Hematopoietic multipotent progenitor cell (in vitro differentiated cells): ENCODE measurements around the gene ATP5PB. TPM values are rescaled to one million over a fixed set of nuclear protein-coding genes. Genes with fewer than 3 reads are reported as not detected.

Experiments
- DNase-seq, 3 donors: peaks; one replicate each; pipeline ENCODE4 v3.0.0-alpha.2; 2011 to 2015; ENCODE audit warnings: low read depth in 2 of 3, low spot score in 2 of 3
- total RNA-seq: library from RNA; depleted of rRNA; stranded (reverse); fragments of >200 nt; gene quantifications from one replicate; pipeline ENCODE4 v1.2.3, GENCODE V29; 2012

ATP5PB gene
- total RNA-seq, 1 donor, result 176 TPM

DNA sequence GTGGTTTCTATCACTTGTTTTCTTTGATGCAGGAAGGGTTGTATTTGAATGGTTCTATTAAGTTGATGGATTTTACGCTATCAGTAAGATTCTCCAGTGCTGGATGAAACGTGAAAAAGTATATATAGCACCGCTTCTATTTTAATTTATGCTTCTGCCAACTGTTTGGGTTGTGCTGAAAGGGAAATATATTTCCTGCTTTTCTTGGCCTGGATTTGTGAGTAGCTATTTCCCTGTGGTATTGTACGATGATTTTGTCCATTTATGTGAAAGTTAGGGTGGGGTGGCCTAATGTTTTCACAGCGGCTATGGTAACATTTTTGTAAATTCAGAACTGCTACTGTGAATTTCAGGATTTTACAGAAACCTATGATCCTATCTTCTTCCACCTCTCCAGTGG, 24.8 kb downstream of the ATP5PB start:
- DNase-seq, result no peak

DNA sequence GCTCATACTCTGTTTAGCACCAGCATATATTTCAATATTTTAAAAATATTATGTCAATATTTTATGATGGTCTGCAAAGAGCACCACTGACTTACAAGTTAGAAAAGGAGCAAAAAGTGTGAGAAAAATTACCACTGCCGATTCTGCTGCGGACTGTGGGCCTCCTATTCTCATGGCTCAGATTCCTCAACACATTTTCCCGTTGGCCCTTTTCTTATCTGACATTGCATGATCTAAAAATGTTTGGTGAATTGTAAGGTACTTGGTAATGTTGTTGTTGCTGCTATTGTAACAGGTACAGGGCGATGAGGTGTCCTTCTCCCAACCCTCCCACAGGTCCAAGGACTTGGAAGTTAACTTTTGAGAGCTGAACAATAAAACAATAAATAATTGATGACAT, 25.3 kb downstream of the ATP5PB start:
- no peak for DNase-seq

DNA sequence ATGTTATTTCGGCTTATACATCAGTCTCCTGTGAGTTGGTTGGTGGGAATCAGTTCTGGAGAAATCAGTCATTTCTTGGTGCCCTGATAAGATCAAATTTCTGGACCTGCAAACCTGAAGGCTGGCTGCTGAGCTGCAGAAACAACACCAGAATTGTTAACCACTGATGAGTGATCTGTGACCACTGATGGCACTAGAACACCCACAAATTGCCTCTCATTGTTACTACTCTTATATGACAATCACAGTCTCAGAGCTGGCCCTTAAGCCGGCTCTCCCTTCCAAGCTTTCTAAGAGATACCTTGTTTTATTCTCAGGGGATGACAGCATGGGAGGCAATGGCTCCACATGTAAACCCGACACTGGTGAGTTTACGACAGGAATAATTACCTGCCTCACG, 26.4 kb downstream of the ATP5PB start:
- DNase-seq, result no peak

DNA sequence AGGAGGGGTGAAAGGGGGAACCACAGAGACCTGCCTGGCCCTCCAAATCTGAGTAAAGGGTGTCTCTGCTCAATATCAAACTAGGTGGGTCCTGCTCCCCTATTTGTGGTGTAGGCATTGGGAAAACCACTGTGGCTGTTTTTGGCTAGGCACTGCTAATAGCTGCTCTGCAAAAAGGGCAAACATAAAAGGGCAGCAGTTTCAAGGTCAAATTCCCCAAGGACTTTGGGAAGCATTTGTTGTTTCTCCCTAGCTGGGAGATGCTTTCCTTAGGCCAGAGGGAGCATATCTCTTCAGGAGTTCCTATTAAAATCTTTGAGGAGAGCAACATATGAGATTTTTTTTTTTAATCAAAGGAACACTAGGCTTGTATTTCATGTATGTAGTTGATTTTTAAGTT, 26.9 kb downstream of the ATP5PB start:
- DNase-seq, result no peak

DNA sequence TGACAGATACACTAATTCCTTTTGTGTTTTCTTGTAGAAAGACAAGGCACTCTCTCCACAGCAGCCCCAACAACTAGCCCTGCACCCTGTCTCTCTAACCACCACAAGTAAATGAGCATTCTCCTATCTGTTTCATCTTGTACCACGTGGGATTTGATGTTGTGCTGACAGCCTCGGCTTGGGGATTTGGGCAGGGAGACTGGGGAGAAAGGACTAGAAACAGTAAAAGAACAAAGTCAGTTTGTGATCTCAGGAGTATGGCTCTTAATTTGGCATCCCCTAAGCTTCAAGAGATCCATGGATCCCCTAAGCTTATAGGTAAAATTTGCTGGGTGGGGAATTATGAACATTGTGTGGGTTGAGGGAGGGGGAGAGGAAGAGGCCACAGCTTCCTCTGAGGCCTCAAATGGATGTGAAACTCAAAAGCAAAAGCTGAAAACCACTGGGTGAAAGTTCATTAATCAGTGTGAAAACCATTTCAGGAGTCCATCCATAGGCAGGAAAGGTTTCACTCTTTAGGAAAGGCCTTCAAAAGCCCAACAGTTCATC, 27.6 kb downstream of the ATP5PB start:
- peak in 2 of 3 donors; percentile 35 to 58 for DNase-seq

DNA sequence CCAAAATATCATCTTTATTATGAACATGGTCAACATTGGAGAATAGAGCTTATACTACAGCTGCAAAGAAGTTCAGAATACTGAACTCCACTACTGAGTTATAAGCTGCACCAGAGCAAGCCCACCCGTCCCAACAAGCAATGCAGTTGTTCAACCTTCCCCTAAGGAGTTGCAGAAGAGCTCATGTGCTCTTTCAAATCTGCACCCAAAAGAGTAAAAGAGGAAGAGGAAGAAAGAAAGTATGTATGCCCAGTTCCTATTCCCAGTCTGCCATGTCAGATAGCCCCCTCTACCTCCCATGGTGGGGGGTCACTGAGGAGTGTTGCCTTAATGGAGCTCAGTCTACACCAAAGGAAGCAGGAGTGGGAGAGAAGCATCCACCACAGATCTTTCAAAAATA, 31.4 kb downstream of the ATP5PB start:
- DNase-seq, result no peak

DNA sequence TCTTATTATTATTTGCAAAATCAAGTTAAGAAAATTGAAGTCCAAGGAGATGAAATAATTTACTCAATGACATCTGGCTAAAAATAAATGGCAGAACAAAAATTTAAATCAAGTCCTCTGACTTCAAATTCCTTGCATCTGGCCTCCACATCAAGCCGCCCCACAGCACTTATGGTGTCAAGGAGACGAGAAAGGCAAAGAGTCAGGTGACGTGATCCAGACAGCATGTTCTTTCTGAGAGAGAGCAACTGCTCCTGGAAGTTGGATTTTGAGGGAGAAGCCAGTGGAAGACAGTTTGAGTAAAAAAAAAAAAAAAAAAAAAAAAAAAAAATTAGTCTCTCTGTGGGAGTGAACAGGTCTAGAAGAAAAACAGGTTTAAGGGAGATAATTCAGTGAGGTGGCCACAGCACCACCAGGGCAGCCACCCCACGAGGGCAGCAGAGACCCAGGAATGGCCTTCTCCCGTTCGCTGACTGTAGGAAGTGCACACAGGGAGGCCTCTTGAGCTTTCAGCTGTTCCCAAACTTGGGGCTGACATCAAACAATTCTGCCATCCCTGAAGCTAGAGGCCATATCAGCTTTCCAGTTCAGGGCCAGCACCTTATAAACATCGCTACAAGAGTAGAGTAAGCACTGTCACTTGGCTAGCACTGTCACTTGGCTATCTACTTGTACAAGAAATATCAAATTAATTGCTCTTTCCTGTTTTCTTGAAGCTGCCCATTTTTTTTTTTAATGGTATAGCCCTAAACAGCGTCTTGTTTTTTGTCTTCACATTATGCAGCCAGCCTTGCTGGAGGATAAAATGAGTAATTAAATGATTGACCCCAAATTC, 32.3 kb downstream of the ATP5PB start:
- DNase-seq, result peak in 2 of 3 donors; percentile 76 to 80

DNA sequence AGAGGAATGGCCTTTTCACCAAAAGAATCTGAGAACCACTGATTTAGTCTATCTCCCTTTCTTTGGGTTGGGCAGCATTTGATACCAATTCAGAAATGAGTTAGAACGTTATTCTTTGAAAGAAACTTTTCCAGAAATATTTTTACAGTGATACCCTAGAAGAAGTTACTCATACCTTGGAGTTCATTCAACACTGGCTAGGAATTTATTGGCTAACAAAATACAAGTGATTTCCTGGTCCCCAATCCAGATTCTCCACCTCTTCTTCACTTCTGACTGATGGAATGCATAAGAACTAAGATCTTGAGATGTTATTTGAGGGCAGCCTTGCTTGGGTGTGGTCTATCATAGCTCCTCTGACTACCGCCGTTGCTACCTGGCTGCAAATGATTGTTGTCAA, 33.9 kb downstream of the ATP5PB start:
- no peak for DNase-seq

DNA sequence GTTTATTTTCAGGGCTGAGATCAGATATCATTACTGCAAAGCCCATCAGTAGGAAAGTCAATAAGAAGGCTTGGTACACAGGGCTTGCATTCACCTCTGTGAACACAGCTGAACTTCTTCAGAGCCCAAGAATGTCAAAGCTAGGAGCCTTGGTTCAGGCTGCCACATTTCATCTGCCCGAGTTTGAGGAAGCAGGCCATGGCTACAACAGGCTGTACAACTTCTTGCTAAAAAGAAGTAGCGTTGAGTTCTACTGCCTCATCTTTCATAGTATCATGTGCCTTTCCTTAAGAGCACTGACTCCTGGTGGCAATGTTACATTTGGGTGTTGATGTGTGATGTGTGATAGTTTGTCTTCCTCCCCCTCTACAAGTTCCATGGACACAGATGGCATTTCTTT, 34.6 kb downstream of the ATP5PB start:
- DNase-seq, result no peak

DNA sequence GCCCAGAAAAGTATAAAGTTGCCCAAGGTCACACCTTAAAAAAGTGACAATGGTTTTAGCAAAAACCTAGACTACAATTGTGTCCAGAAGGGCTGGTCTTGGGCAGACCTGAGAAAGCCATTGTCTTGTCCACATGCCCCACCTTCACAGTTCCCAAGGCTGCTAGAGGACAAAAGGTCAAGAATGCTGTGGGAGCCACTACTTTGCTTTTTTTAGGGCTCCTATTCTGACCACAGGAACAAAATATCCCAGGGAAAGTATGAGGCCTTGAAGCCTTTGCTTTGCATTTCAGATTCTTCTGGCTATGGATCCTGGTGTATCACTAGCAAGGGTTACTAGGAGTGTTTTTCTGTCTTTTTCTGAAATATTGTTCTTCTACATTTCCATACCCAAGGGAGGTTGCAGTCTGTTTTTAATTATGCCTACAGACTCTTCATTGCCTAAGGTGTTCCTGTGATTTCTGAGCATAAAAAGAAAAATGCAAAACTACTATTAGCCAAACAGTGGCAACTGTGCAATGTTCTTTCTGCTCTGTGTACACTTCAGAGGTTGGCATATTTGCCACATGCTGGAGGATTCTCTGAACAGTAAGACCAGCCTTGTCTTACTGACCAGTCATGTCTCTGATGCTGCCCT, 35.2 kb downstream of the ATP5PB start:
- DNase-seq, result no peak

DNA sequence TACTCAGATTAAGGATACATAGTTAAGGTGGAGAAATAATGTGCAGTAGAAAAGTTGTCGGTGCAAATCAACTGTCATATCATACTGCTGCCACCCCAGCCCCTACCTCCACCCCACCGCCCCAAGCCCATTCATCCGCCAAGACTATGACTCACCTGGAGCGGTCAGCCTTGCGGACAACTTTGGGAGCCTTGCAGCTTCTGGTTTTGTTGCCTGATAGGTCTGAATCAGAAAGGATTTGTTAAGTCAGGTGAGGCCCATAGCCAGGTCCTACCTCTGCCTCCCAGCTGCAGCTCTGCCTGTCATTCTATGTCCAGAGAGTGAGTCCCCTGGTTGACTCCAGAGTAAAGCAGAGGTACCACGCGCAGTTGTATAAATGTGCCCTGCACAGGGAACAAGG, 37.2 kb downstream of the ATP5PB start:
- DNase-seq, result no peak

DNA sequence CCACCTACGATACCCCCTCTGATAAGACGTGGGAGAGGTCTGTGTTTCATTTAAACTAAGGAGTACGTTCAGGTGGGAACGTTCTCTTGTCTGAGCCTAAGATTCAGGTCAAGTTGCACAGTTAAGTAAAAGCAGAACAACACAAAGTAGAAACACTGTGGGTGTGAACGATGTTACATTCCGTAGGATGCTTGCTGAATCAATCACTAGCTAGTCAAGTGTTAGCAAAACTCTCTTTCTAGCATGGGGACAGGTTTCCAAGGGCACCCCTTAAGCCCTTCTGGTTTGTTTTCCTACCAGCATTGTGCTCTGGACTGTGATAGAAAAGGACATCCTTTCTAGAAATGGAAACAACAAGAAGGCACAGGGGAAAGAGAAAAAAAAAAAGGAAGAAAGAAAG, 37.9 kb downstream of the ATP5PB start:
- no peak for DNase-seq

DNA sequence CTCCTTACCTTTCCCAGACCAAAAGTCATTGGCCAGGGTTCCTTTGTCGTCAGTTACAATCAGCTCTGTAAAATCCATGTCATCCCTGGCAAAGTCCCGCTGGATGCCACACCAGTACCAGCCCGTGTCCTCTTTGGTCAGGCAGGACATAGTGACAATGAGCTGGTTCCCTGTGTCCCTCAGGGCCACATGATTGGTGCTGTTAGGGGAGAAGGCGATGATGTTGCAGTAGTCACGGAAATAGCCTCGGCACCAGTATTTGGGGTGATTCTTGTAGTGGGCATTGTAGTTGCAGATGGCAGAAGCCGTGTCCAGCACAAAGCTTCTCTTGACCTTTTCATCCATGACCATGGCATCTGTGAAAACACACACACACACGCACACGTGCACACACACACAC, 39.4 kb downstream of the ATP5PB start:
- DNase-seq, result no peak

DNA sequence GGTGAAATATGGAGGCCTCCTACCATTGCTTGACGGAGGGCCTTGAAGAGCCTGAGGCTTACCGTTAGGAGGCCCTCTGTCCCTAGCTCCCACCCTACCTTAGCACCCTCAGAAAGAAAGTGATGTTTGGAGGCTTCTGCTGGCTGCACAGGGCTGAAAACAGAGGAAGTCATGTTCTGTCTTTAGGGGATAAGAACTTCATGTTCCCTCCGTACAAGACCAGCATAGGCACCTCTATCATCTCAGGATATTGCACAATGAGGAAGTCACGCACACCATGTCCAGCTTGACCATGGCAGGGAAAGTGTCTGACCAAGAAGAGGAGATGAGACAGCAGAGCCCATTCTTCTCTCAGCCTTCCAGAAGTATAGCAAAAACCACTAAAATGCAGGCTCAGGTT, 40.3 kb downstream of the ATP5PB start:
- DNase-seq, result no peak

DNA sequence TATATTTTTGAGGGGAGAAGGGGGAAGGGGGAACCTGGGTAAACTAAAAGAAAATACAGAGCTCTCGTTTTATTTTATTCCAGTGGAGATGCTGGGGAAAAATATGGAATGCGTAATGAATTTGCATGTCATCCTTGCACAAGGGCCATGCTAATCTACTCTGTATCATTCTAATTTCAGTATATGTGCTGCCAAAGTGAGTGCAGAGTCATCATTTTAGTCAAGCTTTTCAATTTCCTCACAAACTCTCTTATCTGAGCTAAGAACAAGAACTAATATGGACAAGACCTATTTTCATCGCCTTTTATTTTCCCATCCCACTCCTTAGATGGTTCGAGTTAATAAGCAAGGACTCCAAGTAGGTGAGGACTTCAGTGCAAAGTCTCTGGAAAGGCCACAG, 41.0 kb downstream of the ATP5PB start:
- no peak for DNase-seq

DNA sequence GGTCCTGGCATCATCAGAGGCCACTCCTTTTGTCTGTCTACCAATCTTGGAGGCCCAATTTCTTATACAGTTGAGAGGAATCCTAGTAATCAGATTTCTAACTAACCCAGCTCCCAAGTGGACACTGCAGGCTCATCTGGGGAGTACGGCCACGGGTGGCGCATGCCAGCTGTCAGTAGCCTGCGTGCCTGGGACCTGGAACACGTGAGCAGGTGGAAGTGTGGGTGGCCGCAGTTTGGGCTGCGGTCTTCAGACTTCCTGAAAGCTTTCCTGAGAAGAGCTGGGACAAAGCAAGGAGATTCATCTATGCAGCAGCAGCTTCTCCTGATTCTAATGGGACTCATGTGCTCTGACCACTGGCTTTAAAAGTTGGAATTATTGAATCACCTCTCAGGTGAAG, 41.8 kb downstream of the ATP5PB start:
- DNase-seq, result no peak

DNA sequence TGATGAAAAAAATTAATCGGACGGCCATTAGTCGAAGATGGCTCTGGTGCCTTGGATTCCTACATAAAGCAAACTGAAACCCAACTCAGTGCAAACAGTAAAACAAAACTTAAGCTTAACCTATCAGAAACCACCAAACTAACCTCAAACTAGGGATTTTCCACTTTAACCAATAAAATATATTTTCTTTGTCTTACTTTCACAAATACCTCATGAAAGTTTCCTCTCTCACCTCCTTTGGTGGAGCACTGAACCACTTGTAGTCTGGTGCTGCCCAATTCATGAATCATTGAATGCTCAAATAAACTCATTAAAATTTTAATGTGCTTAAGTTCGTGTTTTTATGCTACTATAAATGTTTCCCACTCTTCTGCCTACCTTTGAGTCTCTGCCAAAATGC, 47.1 kb downstream of the ATP5PB start:
- no peak for DNase-seq

DNA sequence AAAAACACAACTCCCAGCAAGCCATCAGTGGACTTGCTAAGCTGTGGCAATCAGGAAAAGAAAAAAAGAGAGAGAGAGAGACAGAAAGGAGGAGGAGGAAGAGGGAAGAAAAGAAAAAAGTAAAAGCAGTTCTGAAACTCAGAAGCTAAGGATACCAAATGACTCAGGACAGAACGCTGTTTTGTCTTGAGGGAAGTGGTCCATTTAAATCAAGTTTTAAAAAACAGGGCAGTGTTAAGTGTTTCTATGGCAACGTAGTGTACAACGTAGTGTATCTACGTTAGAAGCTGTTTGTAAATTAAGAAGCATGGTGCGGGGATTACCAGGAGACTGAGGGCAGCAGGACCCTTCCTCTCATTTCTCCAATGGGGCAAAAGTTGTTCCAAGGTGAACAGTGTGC, 48.3 kb downstream of the ATP5PB start:
- DNase-seq, result no peak

DNA sequence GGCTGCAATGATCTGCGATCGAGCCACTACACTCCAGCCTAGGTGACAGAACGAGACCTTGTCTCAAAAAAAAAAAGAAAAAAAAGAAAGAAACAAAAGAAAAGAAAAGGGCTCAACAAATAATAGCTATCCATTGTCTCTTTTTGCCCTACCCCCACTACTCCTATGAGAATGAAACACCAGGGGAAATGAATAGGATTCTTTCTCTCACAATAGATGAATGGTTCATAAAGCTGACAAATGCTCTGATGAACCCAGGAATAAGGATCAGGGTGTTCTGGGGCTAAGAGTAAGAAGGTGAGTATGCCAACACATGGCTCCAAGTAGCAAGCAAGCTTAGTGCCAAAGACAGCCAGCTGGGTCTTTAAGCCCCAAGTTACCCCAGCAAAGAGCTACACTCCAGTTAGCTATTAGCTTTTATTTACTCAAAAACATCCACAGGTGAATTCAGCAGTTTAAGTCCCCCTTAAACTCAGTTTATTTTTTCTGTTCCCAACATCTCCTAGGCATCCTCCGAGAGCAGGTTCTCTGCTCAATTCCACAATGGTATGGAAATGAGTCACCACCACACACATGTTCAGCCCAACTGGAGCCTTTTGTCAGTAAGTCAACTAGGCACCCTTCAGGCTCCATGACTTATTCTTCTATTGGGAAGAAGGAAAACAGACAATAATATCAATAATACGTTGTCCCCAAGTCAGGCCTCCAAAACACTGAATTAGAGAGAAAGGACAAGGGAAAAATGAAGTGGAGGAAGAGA, 49.9 kb downstream of the ATP5PB start:
- DNase-seq, result no peak

DNA sequence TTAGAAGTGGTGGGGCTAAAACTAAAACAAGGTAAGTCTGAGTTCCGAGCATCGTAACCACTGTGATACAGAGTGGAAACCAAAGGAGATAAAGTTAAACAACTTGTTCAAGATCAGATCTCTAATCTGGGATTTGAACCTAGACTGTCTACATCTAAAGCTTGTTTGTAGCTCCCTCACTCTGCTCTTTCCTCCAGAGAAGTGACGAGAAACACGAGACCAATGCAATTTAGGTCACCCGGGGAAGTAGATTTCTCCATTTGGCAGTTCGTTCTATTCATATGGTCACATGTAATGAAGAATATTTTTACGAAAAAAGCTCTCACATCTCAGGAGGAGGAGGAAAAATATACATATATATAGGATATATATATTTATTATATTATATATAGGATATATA, 52.4 kb downstream of the ATP5PB start:
- no peak for DNase-seq

DNA sequence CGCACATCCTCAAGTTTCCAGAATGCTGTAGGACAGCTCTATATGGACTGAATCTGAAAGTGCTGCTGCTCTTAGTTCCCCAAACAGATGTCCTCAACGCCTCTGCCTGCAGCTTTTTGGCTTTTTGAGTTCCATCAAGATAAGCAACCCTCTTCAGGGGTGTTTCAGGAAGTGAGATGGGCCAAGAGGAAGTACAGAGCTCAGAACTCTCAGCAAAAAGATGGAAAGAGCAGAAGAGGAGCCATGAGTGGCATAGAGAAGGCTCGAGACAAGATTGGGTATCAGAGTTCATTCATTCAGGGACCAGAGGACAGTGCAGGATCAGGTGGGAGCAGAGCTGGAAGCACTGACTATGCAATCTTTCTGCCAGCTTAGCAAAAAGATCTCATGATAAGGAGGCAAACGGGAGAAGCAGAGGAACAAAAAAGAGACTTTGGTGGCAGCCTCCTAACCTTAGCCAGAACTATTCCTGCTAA, 54.4 kb downstream of the ATP5PB start, which contains the start of the genes ADORA3 and TMIGD3:
Gene ADORA3 (minus strand): TSS at position 49 of the 476 bp plus-strand sequence. CDS start 279 bp downstream, outside the sequence.
Gene TMIGD3 (minus strand): TSS at position 49 of the 476 bp plus-strand sequence. CDS start 279 bp downstream, outside the sequence.
- peak in 2 of 3 donors; percentile 55 to 85 for DNase-seq
